Measurements from ENCODE around the gene AKAP11.

Gene AKAP11

GRCh38 chr13:42333613-42334328, 61.8 kb downstream of the AKAP11 start:
- DNase-seq (ENCODE audit: low spot score) = peak; percentile 28

GRCh38 chr13:42334329-42334706, 62.4 kb downstream of the AKAP11 start:
- no peak for DNase-seq (ENCODE audit: low spot score)

- no peak for DNase-seq (ENCODE audit: low spot score)
Measured at GRCh38 chr13:42337808-42338600, 66.1 kb downstream of the AKAP11 start.

- DNase-seq (ENCODE audit: low spot score) = no peak
Measured at GRCh38 chr13:42345367-42345766, 73.4 kb downstream of the AKAP11 start.

- no peak for DNase-seq (ENCODE audit: low spot score)
Measured at GRCh38 chr13:42348576-42348975, 76.6 kb downstream of the AKAP11 start.

GRCh38 chr13:42350141-42350540, 78.2 kb downstream of the AKAP11 start:
- no peak for DNase-seq (ENCODE audit: low spot score)

- peak; percentile 52 for DNase-seq (ENCODE audit: low spot score)
Measured at GRCh38 chr13:42354241-42355091, 82.5 kb downstream of the AKAP11 start.

- DNase-seq (ENCODE audit: low spot score) = peak; percentile 79
Measured at GRCh38 chr13:42355092-42355485, 83.1 kb downstream of the AKAP11 start.

- no peak for DNase-seq (ENCODE audit: low spot score)
Measured at GRCh38 chr13:42355491-42356183, 83.7 kb downstream of the AKAP11 start.

GRCh38 chr13:42356184-42356575, 84.2 kb downstream of the AKAP11 start:
- no peak for DNase-seq (ENCODE audit: low spot score)

- no peak for DNase-seq (ENCODE audit: low spot score)
Measured at GRCh38 chr13:42360046-42360574, 88.2 kb downstream of the AKAP11 start.

- no peak for DNase-seq (ENCODE audit: low spot score)
Measured at GRCh38 chr13:42361701-42362100, 89.7 kb downstream of the AKAP11 start.

- DNase-seq (ENCODE audit: low spot score) = no peak
Measured at GRCh38 chr13:42363941-42364612, 92.1 kb downstream of the AKAP11 start.

GRCh38 chr13:42364613-42365000, 92.7 kb downstream of the AKAP11 start:
- no peak for DNase-seq (ENCODE audit: low spot score)

- DNase-seq (ENCODE audit: low spot score) = no peak
Measured at GRCh38 chr13:42367831-42368230, 95.9 kb downstream of the AKAP11 start.

GRCh38 chr13:42369071-42369797, 97.3 kb downstream of the AKAP11 start:
- no peak for DNase-seq (ENCODE audit: low spot score)

- DNase-seq (ENCODE audit: low spot score) = no peak
Measured at GRCh38 chr13:42370229-42370628, 98.3 kb downstream of the AKAP11 start.

Data from CD4-positive, alpha-beta T cell treated with Interleukin-6 at 100 ng/mL for 8 hours (primary cell).